HEK293 (cell line): Measurements from ENCODE around the gene CBFB.

Experiments
- REST ChIP-seq: fragments of 450-650 bp; formaldehyde crosslinking; IDR thresholded peaks from 2 replicates; pipeline ENCODE4 v1.5.1; 2016; ENCODE audit warnings: missing biosample characterization, missing genetic modification characterization
- TCF7L2 ChIP-seq: IDR thresholded peaks from 2 replicates; pipeline ENCODE4 v1.6.1; 2011; ENCODE audit warnings: low read depth, mild to moderate bottlenecking, inconsistent platforms, low read length, moderate library complexity, borderline replicate concordance
- ZNF221 ChIP-seq: fragments of 450-650 bp; formaldehyde crosslinking; IDR thresholded peaks from 2 replicates; pipeline ENCODE4 v1.5.1; 2017; ENCODE audit warnings: missing biosample characterization, missing genetic modification characterization, borderline replicate concordance
- ZNF580 ChIP-seq: fragments of 450-650 bp; formaldehyde crosslinking; IDR thresholded peaks from 2 replicates; pipeline ENCODE4 v1.5.1; 2016; ENCODE audit warnings: missing biosample characterization, missing genetic modification characterization
- TF ChIP-seq, protein P1 (sequence below): fragments of 450-650 bp; formaldehyde crosslinking; IDR thresholded peaks from 2 replicates; pipeline ENCODE4 v1.5.1; 2016; ENCODE audit warnings: missing biosample characterization, missing genetic modification characterization

GRCh38 chr16:67084345-67085028 is 55.5 kb downstream of the CBFB start:
- TF ChIP-seq ZNF580, result no peak
- TF ChIP-seq TCF7L2, result no peak
- TF ChIP-seq REST (tag by site-specific recombination), result no peak
- no peak for TF ChIP-seq ZNF221 (tag by site-specific recombination)
- TF ChIP-seq, protein P1, sequence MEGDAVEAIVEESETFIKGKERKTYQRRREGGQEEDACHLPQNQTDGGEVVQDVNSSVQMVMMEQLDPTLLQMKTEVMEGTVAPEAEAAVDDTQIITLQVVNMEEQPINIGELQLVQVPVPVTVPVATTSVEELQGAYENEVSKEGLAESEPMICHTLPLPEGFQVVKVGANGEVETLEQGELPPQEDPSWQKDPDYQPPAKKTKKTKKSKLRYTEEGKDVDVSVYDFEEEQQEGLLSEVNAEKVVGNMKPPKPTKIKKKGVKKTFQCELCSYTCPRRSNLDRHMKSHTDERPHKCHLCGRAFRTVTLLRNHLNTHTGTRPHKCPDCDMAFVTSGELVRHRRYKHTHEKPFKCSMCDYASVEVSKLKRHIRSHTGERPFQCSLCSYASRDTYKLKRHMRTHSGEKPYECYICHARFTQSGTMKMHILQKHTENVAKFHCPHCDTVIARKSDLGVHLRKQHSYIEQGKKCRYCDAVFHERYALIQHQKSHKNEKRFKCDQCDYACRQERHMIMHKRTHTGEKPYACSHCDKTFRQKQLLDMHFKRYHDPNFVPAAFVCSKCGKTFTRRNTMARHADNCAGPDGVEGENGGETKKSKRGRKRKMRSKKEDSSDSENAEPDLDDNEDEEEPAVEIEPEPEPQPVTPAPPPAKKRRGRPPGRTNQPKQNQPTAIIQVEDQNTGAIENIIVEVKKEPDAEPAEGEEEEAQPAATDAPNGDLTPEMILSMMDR (tag by site-specific recombination), result no peak
